Immature natural killer cell (primary cell): ENCODE data around the gene OTOF. TPM values are rescaled to one million over a fixed set of nuclear protein-coding genes. Genes with fewer than 3 reads are reported as not detected.

Source experiments
- DNase-seq, 3 donors: peaks; one replicate each; pipeline ENCODE4 v3.0.0; 2022; ENCODE audit warnings: mixed read lengths in 1 of 3
- H3K27ac Mint-ChIP-seq, 6 donors: one replicate each; pipeline ENCODE4 v1.8.0; 2020; ENCODE audit warnings: mixed read lengths in 6 of 6, mild to moderate bottlenecking in 5 of 6, inconsistent platforms in 4 of 6, moderate library complexity in 3 of 6
- H3K27me3 Mint-ChIP-seq, 3 donors: one replicate each; pipeline ENCODE4 v1.8.0; 2020 to 2021; ENCODE audit warnings: low read depth in 3 of 3, mild to moderate bottlenecking in 3 of 3, mixed read lengths in 3 of 3, moderate library complexity in 3 of 3, inconsistent platforms in 1 of 3
- H3K36me3 Mint-ChIP-seq, 3 donors: one replicate each; pipeline ENCODE4 v1.8.0; 2020; ENCODE audit warnings: mixed read lengths in 3 of 3, inconsistent platforms in 2 of 3, mild to moderate bottlenecking in 2 of 3
- H3K4me1 Mint-ChIP-seq, 2 donors: one replicate each; pipeline ENCODE4 v1.8.0; 2020; ENCODE audit warnings: inconsistent platforms in 2 of 2, mild to moderate bottlenecking in 2 of 2, mixed read lengths in 2 of 2, moderate library complexity in 1 of 2
- H3K4me3 Mint-ChIP-seq, 5 donors: one replicate each; pipeline ENCODE4 v1.8.0; 2020; ENCODE audit warnings: mild to moderate bottlenecking in 5 of 5, mixed read lengths in 5 of 5, inconsistent platforms in 3 of 5, moderate library complexity in 3 of 5
- H3K9me3 Mint-ChIP-seq, 6 donors: one replicate each; pipeline ENCODE4 v1.8.0; 2020; ENCODE audit warnings: mild to moderate bottlenecking in 6 of 6, mixed read lengths in 6 of 6, inconsistent platforms in 4 of 6, moderate library complexity in 3 of 6
- polyA plus RNA-seq, 3 donors: library from polyadenylated mRNA; unstranded; fragments of 300-500 nt; fragmentation: Illumina TruSeq; gene quantifications; one replicate each; pipeline ENCODE4 v1.2.3, GENCODE V29; 2021

Gene OTOF
- polyA plus RNA-seq, 3 donors from 2014 or later: 0.34 to 1.3 TPM; not detected in 1

- Mint-ChIP-seq H3K36me3 (no peaks in the 10 kb centered on the region), H3K27me3 (peaks cover under 1 to 3% (median 2%) of the 10 kb centered on the region in 3 donors), H3K27ac (peak overlapping the region in 1 of 6 donors; percentile 53), H3K9me3 (no peaks in the 10 kb centered on the region), H3K4me3 (no peak overlapping the region), H3K4me1 (no peaks in the 10 kb centered on the region)
- no peak for DNase-seq
Measured at GRCh38 chr2:26492749-26493515, 15.0 kb upstream of the OTOF start.

DNA sequence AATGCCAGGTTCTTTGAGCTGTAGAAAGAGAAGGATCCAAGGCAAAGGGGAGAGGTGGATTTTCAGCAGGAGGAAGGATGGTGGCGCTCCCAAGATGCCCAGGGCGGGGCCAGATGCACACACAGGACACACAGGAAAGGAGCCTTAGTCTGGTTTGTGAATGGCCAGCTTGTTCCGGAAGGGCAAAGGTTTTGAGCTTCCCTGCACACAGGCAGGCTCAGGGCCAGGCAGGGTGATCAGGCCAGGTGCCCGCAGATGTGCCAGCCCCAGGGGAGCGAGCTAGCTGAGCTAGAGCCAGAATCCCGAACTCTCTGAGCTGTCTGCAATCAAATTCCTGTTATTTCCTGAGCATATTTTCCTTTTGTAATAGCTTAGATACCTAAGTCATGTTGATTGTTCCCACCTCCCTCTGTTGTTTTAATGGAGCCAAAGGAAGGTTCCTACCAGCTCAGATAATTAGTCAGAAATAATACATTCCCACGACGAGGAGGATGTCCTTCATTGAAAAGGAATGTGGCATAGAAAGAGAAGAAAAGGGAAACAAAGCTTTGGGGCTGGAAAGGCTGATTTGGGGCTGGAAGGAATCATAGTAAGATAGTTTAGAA lies 13.7 kb upstream of the OTOF start:
- peaks cover 0 to 2% (median 1%) of the 10 kb centered on the region in 3 donors for H3K27me3 Mint-ChIP-seq
- H3K9me3 Mint-ChIP-seq: no peaks in the 10 kb centered on the region
- H3K4me3 Mint-ChIP-seq: no peak overlapping the region
- H3K36me3 Mint-ChIP-seq: no peaks in the 10 kb centered on the region
- H3K27ac Mint-ChIP-seq: no peak overlapping the region
- no peak for DNase-seq
- no peaks in the 10 kb centered on the region for H3K4me1 Mint-ChIP-seq

DNA sequence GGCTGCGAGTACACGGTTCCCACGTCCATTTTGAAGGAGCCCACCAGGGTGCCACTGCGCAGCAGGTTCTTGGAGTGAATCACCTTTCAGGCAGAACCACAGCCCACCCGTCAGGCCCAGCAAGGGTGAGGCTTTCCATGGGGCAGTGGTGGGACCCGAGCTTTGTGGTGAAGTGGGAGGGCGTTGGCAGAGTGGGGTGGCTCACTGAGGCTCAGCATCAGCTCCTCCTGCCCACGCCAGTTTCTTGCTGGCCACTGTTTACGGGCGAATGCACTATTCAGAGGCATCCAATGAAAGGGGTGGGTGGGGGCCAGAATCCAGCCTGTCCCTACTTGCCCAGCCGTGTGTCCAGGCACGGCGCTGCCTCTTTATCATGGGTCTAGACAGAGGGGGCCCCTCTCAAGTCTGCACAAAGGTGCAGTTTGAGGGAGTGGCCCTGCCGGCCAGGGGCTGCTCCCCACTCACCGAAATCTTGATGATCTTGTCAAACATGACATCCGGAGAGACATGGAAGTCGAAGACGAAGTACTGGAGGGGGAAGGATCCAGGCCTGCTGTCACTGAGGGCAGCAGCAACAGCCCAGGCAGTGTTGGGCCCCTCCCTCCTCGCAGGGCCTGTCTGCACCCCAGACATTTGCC lies 11.4 kb upstream of the OTOF start:
- H3K4me1 Mint-ChIP-seq: no peaks in the 10 kb centered on the region

GRCh38 chr2:26488463-26489212 lies 10.7 kb upstream of the OTOF start:
- no peaks in the 10 kb centered on the region for H3K9me3 Mint-ChIP-seq
- H3K36me3 Mint-ChIP-seq: no peaks in the 10 kb centered on the region
- no peak for DNase-seq
- H3K27me3 Mint-ChIP-seq: peaks cover 4 to 5% (median 4%) of the 10 kb centered on the region in 3 donors
- H3K4me1 Mint-ChIP-seq: no peaks in the 10 kb centered on the region
- no peak overlapping the region for H3K27ac Mint-ChIP-seq
- H3K4me3 Mint-ChIP-seq: no peak overlapping the region

More for the DNA sequence above, 11.4 kb upstream of the OTOF start:
- Mint-ChIP-seq H3K27ac (no peak overlapping the region), H3K4me3 (no peak overlapping the region), H3K9me3 (no peaks in the 10 kb centered on the region), H3K27me3 (peaks cover 4 to 5% (median 4%) of the 10 kb centered on the region in 3 donors), H3K36me3 (no peaks in the 10 kb centered on the region)
- no peak for DNase-seq

DNA sequence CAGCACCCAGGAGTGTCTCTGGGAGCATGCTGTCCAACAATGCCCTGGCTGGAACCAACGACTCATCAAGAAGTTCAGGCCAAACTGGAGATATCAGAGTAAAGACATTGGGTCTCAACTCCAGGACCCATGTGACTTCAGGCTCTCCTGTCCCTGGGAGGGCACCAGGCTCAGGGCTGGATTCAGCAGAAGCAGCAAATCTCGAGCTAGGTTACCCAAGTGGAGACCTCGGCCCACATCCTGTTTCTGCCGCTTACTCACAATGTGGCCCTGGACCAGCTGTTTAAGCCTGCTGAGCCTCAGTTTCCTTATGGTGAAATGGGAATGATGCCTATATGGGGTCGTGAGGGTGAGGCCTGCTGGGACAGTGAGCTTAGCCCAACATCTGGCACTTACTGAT lies 9.3 kb upstream of the OTOF start:
- Mint-ChIP-seq H3K9me3 (no peaks in the 10 kb centered on the region), H3K36me3 (no peaks in the 10 kb centered on the region), H3K4me3 (no peak overlapping the region), H3K27ac (no peak overlapping the region), H3K4me1 (no peaks in the 10 kb centered on the region), H3K27me3 (peaks cover 4 to 5% (median 4%) of the 10 kb centered on the region in 3 donors)
- DNase-seq: no peak

DNA sequence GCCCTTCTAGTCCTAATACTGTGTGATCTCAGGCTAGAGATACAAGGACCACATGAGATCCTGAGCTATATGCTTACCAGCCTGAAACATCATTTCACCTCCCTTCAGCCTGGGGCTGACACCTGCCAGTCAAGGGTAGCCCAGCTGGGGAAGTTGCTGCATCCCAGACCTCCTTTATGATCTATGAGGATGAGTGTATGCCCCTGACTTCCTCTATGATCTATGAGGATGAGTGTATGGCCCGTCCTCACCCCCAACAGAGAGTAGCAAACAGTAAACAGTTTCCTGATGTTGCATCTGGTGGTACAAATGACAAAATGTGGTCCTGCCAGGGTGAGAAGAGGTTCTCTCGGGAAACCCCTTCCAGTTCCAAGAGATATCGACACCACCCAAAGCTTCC lies 8.9 kb upstream of the OTOF start:
- H3K4me1 Mint-ChIP-seq: no peaks in the 10 kb centered on the region
- H3K4me3 Mint-ChIP-seq: no peak overlapping the region
- no peak for DNase-seq
- H3K27me3 Mint-ChIP-seq: peaks cover 4 to 5% (median 4%) of the 10 kb centered on the region in 3 donors
- H3K36me3 Mint-ChIP-seq: no peaks in the 10 kb centered on the region
- H3K9me3 Mint-ChIP-seq: no peaks in the 10 kb centered on the region
- no peak overlapping the region for H3K27ac Mint-ChIP-seq

- H3K9me3 Mint-ChIP-seq: no peaks in the 10 kb centered on the region
- H3K27ac Mint-ChIP-seq: no peak overlapping the region
- H3K36me3 Mint-ChIP-seq: no peaks in the 10 kb centered on the region
- peaks cover 4 to 5% (median 4%) of the 10 kb centered on the region in 3 donors for H3K27me3 Mint-ChIP-seq
- DNase-seq: no peak
- no peak overlapping the region for H3K4me3 Mint-ChIP-seq
- H3K4me1 Mint-ChIP-seq: no peaks in the 10 kb centered on the region
Measured at GRCh38 chr2:26485725-26486418, 7.9 kb upstream of the OTOF start.

- Mint-ChIP-seq H3K27ac (no peak overlapping the region), H3K9me3 (no peaks in the 10 kb centered on the region), H3K36me3 (no peaks in the 10 kb centered on the region), H3K4me3 (no peak overlapping the region), H3K27me3 (peaks cover 3 to 4% (median 4%) of the 10 kb centered on the region in 3 donors), H3K4me1 (no peaks in the 10 kb centered on the region)
- DNase-seq: no peak
Measured at GRCh38 chr2:26485099-26485498, 7.2 kb upstream of the OTOF start.

GRCh38 chr2:26484579-26484978 lies 6.7 kb upstream of the OTOF start:
- no peaks in the 10 kb centered on the region for H3K9me3 Mint-ChIP-seq
- H3K36me3 Mint-ChIP-seq: no peaks in the 10 kb centered on the region
- no peak overlapping the region for H3K4me3 Mint-ChIP-seq
- DNase-seq: no peak
- H3K27me3 Mint-ChIP-seq: peaks cover 3 to 4% (median 4%) of the 10 kb centered on the region in 3 donors
- no peak overlapping the region for H3K27ac Mint-ChIP-seq
- no peaks in the 10 kb centered on the region for H3K4me1 Mint-ChIP-seq

- H3K36me3 Mint-ChIP-seq: no peaks in the 10 kb centered on the region
Measured at GRCh38 chr2:26483957-26484565, 6.1 kb upstream of the OTOF start.

DNA sequence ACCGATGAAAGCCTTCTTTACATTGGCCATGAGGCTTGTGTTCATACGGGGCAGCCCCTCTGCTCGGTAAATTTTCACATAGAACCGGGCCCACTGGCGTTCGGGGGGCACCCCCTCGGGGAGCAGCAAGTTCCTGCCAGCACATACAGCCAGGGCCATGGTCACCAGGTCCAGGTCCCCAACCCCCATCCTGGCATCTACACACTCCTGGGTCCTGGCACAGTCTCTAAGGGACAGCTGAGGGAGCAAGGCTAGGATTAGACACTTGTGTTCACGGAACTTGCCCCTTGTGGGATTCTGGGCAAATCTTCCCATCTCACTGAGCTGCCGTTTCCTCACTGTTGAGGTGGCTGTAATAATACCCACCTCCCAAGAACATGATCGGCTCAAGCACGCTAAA lies 5.6 kb upstream of the OTOF start:
- H3K4me3 Mint-ChIP-seq: no peak overlapping the region
- DNase-seq: no peak
- H3K27me3 Mint-ChIP-seq: peaks cover 3 to 4% (median 4%) of the 10 kb centered on the region in 3 donors
- no peaks in the 10 kb centered on the region for H3K36me3 Mint-ChIP-seq
- no peaks in the 10 kb centered on the region for H3K9me3 Mint-ChIP-seq
- H3K27ac Mint-ChIP-seq: no peak overlapping the region
- H3K4me1 Mint-ChIP-seq: no peaks in the 10 kb centered on the region

More at GRCh38 chr2:26483957-26484565, 6.1 kb upstream of the OTOF start:
- Mint-ChIP-seq H3K27ac (no peak overlapping the region), H3K27me3 (peaks cover 3 to 4% (median 4%) of the 10 kb centered on the region in 3 donors), H3K4me3 (no peak overlapping the region), H3K4me1 (no peaks in the 10 kb centered on the region), H3K9me3 (no peaks in the 10 kb centered on the region)
- no peak for DNase-seq

GRCh38 chr2:26483027-26483326 lies 5.1 kb upstream of the OTOF start:
- H3K4me1 Mint-ChIP-seq: no peaks in the 10 kb centered on the region
- no peaks in the 10 kb centered on the region for H3K9me3 Mint-ChIP-seq
- H3K27ac Mint-ChIP-seq: no peak overlapping the region

More at GRCh38 chr2:26483027-26483326, 5.1 kb upstream of the OTOF start:
- peaks cover 3 to 5% (median 4%) of the 10 kb centered on the region in 3 donors for H3K27me3 Mint-ChIP-seq
- no peaks in the 10 kb centered on the region for H3K36me3 Mint-ChIP-seq
- no peak overlapping the region for H3K4me3 Mint-ChIP-seq
- no peak for DNase-seq
